ENCODE data around the gene ISY1.
"Not testable (repeated sequence)": the region's sequence is repeated elsewhere in the genome, so short reads cannot be mapped to it uniquely, and the experiment has no call there.

Gene ISY1

DNA sequence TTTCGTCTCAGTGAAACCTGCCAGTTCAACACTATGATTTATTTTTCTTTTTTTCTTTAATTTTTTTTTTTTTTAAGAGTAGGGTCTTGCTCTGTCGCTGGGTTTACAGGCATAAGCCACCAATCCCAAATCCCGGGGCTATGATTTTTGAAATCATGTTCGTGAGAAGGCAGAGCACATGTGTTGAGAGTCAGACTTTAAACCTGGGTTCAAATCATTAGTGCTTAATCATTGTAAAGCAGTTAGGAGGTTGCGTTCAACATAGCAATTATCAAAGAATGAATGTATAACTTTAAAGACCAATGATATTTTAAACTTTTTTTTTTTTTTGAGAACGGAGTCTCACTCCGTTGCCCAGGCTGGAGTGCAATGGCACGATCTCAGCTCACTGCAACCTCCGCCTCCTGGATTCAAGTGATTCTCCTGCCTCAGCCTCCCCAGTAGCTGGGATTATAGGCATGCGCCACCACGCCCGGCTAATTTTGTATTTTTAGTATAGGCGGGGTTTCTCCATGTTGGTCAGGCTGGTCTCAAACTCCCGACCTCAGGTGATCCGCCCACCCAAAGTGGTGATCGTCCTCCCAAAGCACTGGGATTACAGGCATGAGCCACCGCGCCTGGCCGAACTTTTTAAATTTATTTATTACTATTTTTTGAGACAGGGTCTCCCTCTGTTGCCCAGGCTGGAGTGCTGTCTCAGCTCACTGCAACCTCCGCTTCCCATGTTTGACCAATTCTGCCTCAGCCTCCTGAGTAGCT lies 24.1 kb upstream of the ISY1 start:
- not testable (repeated sequence) for H3K27me3 ChIP-seq (ENCODE audit: control insufficient read depth, insufficient read depth, low read length); H3K36me3 ChIP-seq (ENCODE audit: insufficient read depth, low read length); H3K9me3 ChIP-seq (replicated peaks; ENCODE audit: low read length)
- H3K4me2 ChIP-seq (ENCODE audit: low read length), result peak overlapping the region; percentile 96
- peaks cover 16% of the 10 kb centered on the region for H3K4me1 ChIP-seq (ENCODE audit: control insufficient read depth, insufficient read depth, low read length)
- H3K9ac ChIP-seq (ENCODE audit: low read depth, low read length), result peak overlapping the region; percentile 100
- H3K4me3 ChIP-seq (ENCODE audit: low read length), result peak overlapping the region; percentile 100

DNA sequence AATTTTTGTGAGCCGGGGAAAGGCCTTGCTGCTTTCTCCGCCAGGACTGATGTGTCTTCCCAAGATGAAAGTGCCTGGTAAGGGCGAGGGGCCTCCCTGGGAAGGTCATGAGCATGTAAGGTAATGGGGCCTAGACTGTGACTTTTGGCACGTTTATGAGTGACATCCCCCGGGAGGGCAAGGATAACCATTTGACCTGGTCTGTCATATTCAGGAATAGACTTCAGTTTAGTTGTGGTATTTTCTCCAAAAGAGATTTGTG lies 23.5 kb upstream of the ISY1 start:
- H3K36me3 ChIP-seq (ENCODE audit: insufficient read depth, low read length), result no peaks in the 10 kb centered on the region
- peak overlapping the region; percentile 96 for H3K4me2 ChIP-seq (ENCODE audit: low read length)
- peaks cover 23% of the 10 kb centered on the region for H3K4me1 ChIP-seq (ENCODE audit: control insufficient read depth, insufficient read depth, low read length)
- no peaks in the 10 kb centered on the region for H3K9me3 ChIP-seq (replicated peaks; ENCODE audit: low read length)
- no peaks in the 10 kb centered on the region for H3K27me3 ChIP-seq (ENCODE audit: control insufficient read depth, insufficient read depth, low read length)
- peak overlapping the region; percentile 100 for H3K4me3 ChIP-seq (ENCODE audit: low read length)
- H3K9ac ChIP-seq (ENCODE audit: low read depth, low read length), result peak overlapping the region; percentile 100

- Histone ChIP-seq H3K4me3 (ENCODE audit: low read length) (peak within 1 kb of the TSS; percentile 100), H3K36me3 (ENCODE audit: insufficient read depth, low read length) (peaks cover 2% of the 10 kb centered on the region), H3K4me2 (ENCODE audit: low read length) (peak within 1 kb of the TSS; percentile 96), H3K9me3 (replicated peaks; ENCODE audit: low read length) (no peaks in the 10 kb centered on the region), H3K4me1 (ENCODE audit: control insufficient read depth, insufficient read depth, low read length) (peaks cover 28% of the 10 kb centered on the region), H3K9ac (ENCODE audit: low read depth, low read length) (peak within 1 kb of the TSS; percentile 100), H3K27me3 (ENCODE audit: control insufficient read depth, insufficient read depth, low read length) (no peaks in the 10 kb centered on the region)
Observed at GRCh38 chr3:129183569-129184395, 22.9 kb upstream of the ISY1 start, which contains the start of gene CNBP. Gene CNBP, minus strand, starts transcription at chr3:129183896. Its CDS starts 12,139 bp downstream, at chr3:129171757.

DNA sequence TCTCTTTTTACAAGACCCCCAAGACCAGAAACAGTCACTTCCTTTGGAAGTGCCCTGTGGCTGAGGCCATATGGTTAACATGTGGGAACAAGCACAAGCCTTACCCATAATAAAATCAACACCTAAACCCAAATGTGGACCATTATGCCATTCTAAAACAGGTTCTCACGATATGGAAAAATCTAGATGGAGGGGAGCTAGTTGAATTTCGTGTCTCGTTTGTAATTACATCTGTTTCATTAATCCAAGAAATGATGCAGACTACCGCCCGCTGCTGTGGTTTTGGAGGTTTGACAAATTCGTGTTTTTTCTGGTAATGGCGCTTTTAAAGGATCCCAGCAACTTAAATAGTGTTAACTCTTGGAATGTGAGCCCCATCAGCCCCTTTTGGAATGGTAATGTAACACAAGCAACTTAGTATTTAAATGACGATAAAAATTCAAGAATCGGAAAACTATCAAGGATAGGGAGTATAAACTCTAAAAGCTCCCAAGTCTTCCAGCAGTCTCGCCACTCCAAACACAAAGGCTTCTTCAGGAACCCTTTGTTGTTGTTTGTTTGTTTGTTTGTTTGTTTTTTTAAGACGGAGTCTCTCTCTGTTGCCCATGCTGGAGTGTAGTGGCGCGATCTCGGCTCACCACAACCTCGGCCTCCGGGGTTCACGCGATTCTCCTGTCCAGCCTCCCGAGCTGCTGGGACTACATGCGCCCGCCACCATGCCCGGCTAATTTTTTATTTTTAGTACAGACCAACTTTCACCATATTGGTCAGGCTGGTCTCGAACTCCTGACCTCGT lies 21.7 kb upstream of the ISY1 start:
- peak overlapping the region; percentile 87 for H3K4me2 ChIP-seq (ENCODE audit: low read length)
- H3K4me1 ChIP-seq (ENCODE audit: control insufficient read depth, insufficient read depth, low read length), result peaks cover 35% of the 10 kb centered on the region
- H3K27me3 ChIP-seq (ENCODE audit: control insufficient read depth, insufficient read depth, low read length), result no peaks in the 10 kb centered on the region
- peak overlapping the region; percentile 100 for H3K4me3 ChIP-seq (ENCODE audit: low read length)
- H3K9ac ChIP-seq (ENCODE audit: low read depth, low read length), result peak overlapping the region; percentile 100
- H3K36me3 ChIP-seq (ENCODE audit: insufficient read depth, low read length), result peaks cover 10% of the 10 kb centered on the region
- H3K9me3 ChIP-seq (replicated peaks; ENCODE audit: low read length), result no peaks in the 10 kb centered on the region

DNA sequence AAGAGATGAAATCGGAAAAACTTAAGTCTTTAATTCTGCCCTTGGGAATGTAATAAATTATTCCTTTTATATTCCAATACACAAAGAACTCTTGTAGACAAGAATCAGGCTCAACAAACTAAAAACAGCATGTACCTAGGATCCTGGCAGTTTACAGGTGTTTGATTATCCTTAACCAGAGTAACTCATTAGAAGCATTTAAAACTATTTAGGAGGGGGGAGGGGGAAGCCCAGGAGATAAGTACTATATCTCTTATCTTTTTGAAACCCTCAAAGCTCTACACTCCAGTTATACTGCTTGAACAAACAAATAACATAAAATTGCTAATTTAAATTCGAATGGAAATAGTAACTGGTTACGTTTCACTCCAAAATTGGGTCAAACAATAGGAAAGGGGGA lies 21.0 kb upstream of the ISY1 start:
- H3K4me2 ChIP-seq (ENCODE audit: low read length), result peak overlapping the region; percentile 87
- no peaks in the 10 kb centered on the region for H3K9me3 ChIP-seq (replicated peaks; ENCODE audit: low read length)
- peak overlapping the region; percentile 100 for H3K9ac ChIP-seq (ENCODE audit: low read depth, low read length)
- peaks cover 38% of the 10 kb centered on the region for H3K4me1 ChIP-seq (ENCODE audit: control insufficient read depth, insufficient read depth, low read length)
- peak overlapping the region; percentile 100 for H3K4me3 ChIP-seq (ENCODE audit: low read length)
- no peaks in the 10 kb centered on the region for H3K27me3 ChIP-seq (ENCODE audit: control insufficient read depth, insufficient read depth, low read length)
- peaks cover 18% of the 10 kb centered on the region for H3K36me3 ChIP-seq (ENCODE audit: insufficient read depth, low read length)

DNA sequence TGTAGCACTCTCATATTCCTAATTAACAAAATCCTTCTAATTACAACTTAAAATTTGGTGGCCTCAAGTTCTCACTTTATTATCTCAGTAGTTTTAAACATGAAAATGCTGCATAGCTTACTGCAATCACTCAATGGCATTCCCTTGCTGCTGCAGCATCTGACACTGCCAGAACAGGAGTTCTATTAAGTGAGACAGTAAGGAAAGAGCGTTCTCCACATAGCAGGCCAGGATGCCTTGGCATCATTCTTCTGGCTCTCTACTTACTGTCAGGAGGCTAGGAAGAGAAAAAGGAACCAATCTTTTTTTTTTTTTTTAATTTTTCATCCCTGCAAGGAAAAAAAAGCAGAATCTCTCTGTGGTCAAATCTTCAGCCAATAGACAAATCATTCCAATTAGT lies 19.6 kb upstream of the ISY1 start:
- peak overlapping the region; percentile 40 for H3K4me3 ChIP-seq (ENCODE audit: low read length)
- H3K36me3 ChIP-seq (ENCODE audit: insufficient read depth, low read length), result peaks cover 26% of the 10 kb centered on the region
- peak overlapping the region; percentile 100 for H3K9ac ChIP-seq (ENCODE audit: low read depth, low read length)
- H3K4me1 ChIP-seq (ENCODE audit: control insufficient read depth, insufficient read depth, low read length), result peaks cover 38% of the 10 kb centered on the region
- H3K27me3 ChIP-seq (ENCODE audit: control insufficient read depth, insufficient read depth, low read length), result no peaks in the 10 kb centered on the region
- no peaks in the 10 kb centered on the region for H3K9me3 ChIP-seq (replicated peaks; ENCODE audit: low read length)
- peak overlapping the region; percentile 87 for H3K4me2 ChIP-seq (ENCODE audit: low read length)

DNA sequence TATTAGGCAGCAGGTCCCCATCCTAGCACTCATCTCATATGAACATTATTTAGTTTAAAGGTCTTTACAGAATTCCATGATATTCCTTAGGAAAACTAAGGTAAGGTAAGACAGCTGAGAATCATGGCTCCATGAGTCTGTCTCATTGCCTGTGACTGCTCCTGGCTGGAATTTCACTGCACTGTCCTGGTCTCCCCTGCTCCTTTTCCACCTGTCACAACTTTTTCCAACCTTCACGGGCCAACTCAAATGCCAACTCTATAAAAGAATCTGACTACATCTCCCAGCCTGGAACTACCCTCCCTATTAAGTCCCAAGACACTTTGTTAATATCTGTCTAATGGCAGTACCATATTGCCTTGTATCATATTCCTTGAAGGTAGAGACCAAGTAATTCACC lies 15.2 kb upstream of the ISY1 start:
- H3K9me3 ChIP-seq (replicated peaks; ENCODE audit: low read length), result no peaks in the 10 kb centered on the region
- H3K4me1 ChIP-seq (ENCODE audit: control insufficient read depth, insufficient read depth, low read length), result peaks cover 45% of the 10 kb centered on the region
- H3K27me3 ChIP-seq (ENCODE audit: control insufficient read depth, insufficient read depth, low read length), result no peaks in the 10 kb centered on the region
- H3K36me3 ChIP-seq (ENCODE audit: insufficient read depth, low read length), result peaks cover 40% of the 10 kb centered on the region
- H3K4me2 ChIP-seq (ENCODE audit: low read length), result no peak overlapping the region
- no peak overlapping the region for H3K4me3 ChIP-seq (ENCODE audit: low read length)
- H3K9ac ChIP-seq (ENCODE audit: low read depth, low read length), result no peak overlapping the region

DNA sequence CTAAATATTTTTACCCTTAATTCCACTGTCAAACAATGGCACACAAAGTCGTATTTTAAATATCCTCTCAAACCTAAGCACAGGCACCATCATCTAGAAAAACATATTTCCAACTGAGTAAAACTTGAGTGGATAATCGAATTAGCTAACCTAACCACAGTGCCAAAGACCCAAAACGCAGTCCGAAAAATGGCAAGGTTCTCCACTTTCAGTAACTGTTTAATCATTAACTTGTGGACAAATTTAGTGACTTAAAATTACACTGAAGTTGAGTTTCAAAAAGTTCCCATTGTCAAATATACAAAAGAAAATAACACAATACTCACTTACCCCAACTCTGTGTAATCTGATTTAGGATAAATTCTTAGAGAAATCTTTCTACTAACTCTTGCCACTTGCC lies 12.9 kb upstream of the ISY1 start:
- Histone ChIP-seq H3K9me3 (replicated peaks; ENCODE audit: low read length) (no peaks in the 10 kb centered on the region), H3K9ac (ENCODE audit: low read depth, low read length) (peak overlapping the region; percentile 10), H3K4me3 (ENCODE audit: low read length) (no peak overlapping the region), H3K4me1 (ENCODE audit: control insufficient read depth, insufficient read depth, low read length) (peaks cover 24% of the 10 kb centered on the region), H3K36me3 (ENCODE audit: insufficient read depth, low read length) (peaks cover 57% of the 10 kb centered on the region), H3K4me2 (ENCODE audit: low read length) (peak overlapping the region; percentile 7), H3K27me3 (ENCODE audit: control insufficient read depth, insufficient read depth, low read length) (no peaks in the 10 kb centered on the region)

GRCh38 chr3:129173206-129173605 lies 12.3 kb upstream of the ISY1 start:
- no peaks in the 10 kb centered on the region for H3K27me3 ChIP-seq (ENCODE audit: control insufficient read depth, insufficient read depth, low read length)
- peak overlapping the region; percentile 10 for H3K9ac ChIP-seq (ENCODE audit: low read depth, low read length)
- H3K9me3 ChIP-seq (replicated peaks; ENCODE audit: low read length), result no peaks in the 10 kb centered on the region
- no peak overlapping the region for H3K4me3 ChIP-seq (ENCODE audit: low read length)
- H3K4me1 ChIP-seq (ENCODE audit: control insufficient read depth, insufficient read depth, low read length), result peaks cover 20% of the 10 kb centered on the region
- H3K36me3 ChIP-seq (ENCODE audit: insufficient read depth, low read length), result peaks cover 53% of the 10 kb centered on the region
- peak overlapping the region; percentile 18 for H3K4me2 ChIP-seq (ENCODE audit: low read length)

DNA sequence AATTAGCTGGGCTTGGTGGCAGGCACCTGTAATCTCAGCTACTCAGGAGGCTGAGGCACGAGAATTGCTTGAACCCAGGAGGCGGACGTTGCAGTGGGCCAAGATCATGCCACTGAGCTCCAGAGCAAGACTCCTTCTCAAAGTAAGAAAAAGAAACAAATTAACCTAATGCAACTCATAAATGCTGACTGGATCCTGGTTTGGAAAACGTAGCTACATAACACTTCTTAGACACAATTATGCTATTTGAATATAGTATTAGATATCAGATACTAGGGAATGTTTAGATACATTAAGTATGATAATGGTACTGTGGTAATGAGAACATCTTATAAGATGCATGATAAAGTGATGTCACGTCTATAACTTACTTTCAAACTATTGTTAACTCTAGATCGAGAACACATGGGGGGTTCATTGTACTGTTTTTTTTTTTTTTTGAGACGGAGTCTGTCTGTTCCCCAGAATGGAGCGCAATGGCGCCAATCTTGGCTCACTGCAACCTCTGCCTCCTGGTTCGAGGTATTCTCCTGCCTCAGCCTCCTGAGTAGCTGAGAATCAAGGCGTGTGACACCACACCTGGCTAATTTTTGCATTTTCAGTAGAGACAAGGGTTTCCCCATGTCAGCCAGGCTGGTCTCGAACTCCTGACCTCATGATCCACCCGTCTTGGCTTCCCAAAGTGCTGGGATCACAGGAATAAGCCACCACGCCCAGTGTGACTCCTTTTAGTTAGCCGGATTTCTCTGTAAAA lies 5.9 kb upstream of the ISY1 start:
- H3K36me3 ChIP-seq (ENCODE audit: insufficient read depth, low read length), result peaks cover 58% of the 10 kb centered on the region
- no peaks in the 10 kb centered on the region for H3K9me3 ChIP-seq (replicated peaks; ENCODE audit: low read length)
- no peak overlapping the region for H3K4me2 ChIP-seq (ENCODE audit: low read length)
- no peak overlapping the region for H3K4me3 ChIP-seq (ENCODE audit: low read length)
- H3K4me1 ChIP-seq (ENCODE audit: control insufficient read depth, insufficient read depth, low read length), result peaks cover 13% of the 10 kb centered on the region
- no peaks in the 10 kb centered on the region for H3K27me3 ChIP-seq (ENCODE audit: control insufficient read depth, insufficient read depth, low read length)
- no peak overlapping the region for H3K9ac ChIP-seq (ENCODE audit: low read depth, low read length)

DNA sequence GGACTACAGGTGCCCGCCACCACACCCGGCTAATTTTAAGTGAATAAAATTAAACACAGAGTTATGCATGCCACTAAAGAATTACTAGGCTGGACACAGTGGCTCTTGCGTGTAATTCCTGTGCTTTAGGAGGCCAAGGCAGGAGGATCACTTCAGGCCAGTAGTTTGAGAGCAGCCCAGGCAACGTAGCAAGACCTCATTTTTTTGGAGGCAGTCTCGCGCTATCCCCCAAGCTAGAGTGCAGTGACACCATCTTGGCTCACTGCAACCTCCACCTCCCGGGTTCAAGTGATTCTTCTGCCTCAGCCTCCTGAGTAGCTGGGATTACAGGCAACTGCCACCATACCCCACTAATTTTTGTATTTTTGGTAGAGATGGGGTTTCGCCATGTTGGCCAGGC lies 4.7 kb upstream of the ISY1 start:
- not testable (repeated sequence) for H3K4me3 ChIP-seq (ENCODE audit: low read length); H3K9ac ChIP-seq (ENCODE audit: low read depth, low read length); H3K4me2 ChIP-seq (ENCODE audit: low read length); H3K27me3 ChIP-seq (ENCODE audit: control insufficient read depth, insufficient read depth, low read length); H3K9me3 ChIP-seq (replicated peaks; ENCODE audit: low read length)
- peaks cover 13% of the 10 kb centered on the region for H3K4me1 ChIP-seq (ENCODE audit: control insufficient read depth, insufficient read depth, low read length)
- peaks cover 47% of the 10 kb centered on the region for H3K36me3 ChIP-seq (ENCODE audit: insufficient read depth, low read length)
